Osteoblast (primary cell): ENCODE data around the gene SHROOM3. TPM values are rescaled to one million over a fixed set of nuclear protein-coding genes. Genes with fewer than 3 reads are reported as not detected.

Experiments used
- DNase-seq: peaks from one replicate; pipeline ENCODE4 v3.0.0; 2011; ENCODE audit warnings: low spot score, mixed read lengths; ENCODE audit not compliant: insufficient read length; ENCODE audit errors: missing footprints
- H2AFZ ChIP-seq: 2 replicates; pipeline ENCODE4 v1.6.0; 2011; ENCODE audit warnings: mild to moderate bottlenecking, low read length
- H3K27ac ChIP-seq: 2 replicates; pipeline ENCODE4 v1.5.1; 2011; ENCODE audit warnings: mild to moderate bottlenecking, low read depth, low read length, moderate library complexity
- H3K27me3 ChIP-seq: 2 replicates; pipeline ENCODE4 v1.6.0; 2012; ENCODE audit warnings: mild to moderate bottlenecking, control low read depth, inconsistent platforms, low read length, moderate library complexity; ENCODE audit not compliant: insufficient read depth
- H3K36me3 ChIP-seq: 2 replicates; pipeline ENCODE4 v1.5.1; 2011; ENCODE audit warnings: mild to moderate bottlenecking, low read length, control low read depth, moderate library complexity; ENCODE audit not compliant: insufficient read depth
- H3K4me1 ChIP-seq: 2 replicates; pipeline ENCODE4 v1.5.1; 2011; ENCODE audit warnings: mild to moderate bottlenecking, low read length, control low read depth, moderate library complexity; ENCODE audit not compliant: insufficient read depth
- H3K4me2 ChIP-seq: 2 replicates; pipeline ENCODE4 v1.6.0; 2011; ENCODE audit warnings: mild to moderate bottlenecking, low read length; ENCODE audit not compliant: insufficient read depth
- H3K4me3 ChIP-seq: fragments of 200-600 bp; sonication (generic); 3 replicates; pipeline ENCODE4 v1.5.1; 2012; ENCODE audit warnings: mild to moderate bottlenecking, low read length, inconsistent platforms; ENCODE audit not compliant: insufficient read depth
- H3K79me2 ChIP-seq: 2 replicates; pipeline ENCODE4 v1.6.0; 2012; ENCODE audit warnings: mild to moderate bottlenecking, low read length, control low read depth, inconsistent platforms; ENCODE audit not compliant: insufficient read depth
- H3K9me3 ChIP-seq: 2 replicates; pipeline ENCODE4 v1.5.1; 2011; ENCODE audit warnings: low read depth, low read length, control low read depth
- H4K20me1 ChIP-seq: 2 replicates; pipeline ENCODE4 v1.6.0; 2012; ENCODE audit warnings: mild to moderate bottlenecking, low read length, control low read depth; ENCODE audit not compliant: insufficient read depth
- total RNA-seq: library from RNA; depleted of rRNA; stranded (reverse); fragments of >200 nt; gene quantifications from 2 replicates; pipeline ENCODE4 v1.2.3, GENCODE V29; 2012
- TF ChIP-seq, protein P1 (sequence below): IDR thresholded peaks from 2 replicates; pipeline ENCODE4 v1.5.1; 2011; ENCODE audit warnings: mild to moderate bottlenecking, low read depth, low read length, moderate library complexity; ENCODE audit errors: extremely low read depth

SHROOM3 gene
- total RNA-seq, 1 donor, result 9.8 TPM

- H3K4me2 ChIP-seq, result no peak overlapping the region
- H3K4me3 ChIP-seq, result no peak overlapping the region
- TF ChIP-seq, protein P1, sequence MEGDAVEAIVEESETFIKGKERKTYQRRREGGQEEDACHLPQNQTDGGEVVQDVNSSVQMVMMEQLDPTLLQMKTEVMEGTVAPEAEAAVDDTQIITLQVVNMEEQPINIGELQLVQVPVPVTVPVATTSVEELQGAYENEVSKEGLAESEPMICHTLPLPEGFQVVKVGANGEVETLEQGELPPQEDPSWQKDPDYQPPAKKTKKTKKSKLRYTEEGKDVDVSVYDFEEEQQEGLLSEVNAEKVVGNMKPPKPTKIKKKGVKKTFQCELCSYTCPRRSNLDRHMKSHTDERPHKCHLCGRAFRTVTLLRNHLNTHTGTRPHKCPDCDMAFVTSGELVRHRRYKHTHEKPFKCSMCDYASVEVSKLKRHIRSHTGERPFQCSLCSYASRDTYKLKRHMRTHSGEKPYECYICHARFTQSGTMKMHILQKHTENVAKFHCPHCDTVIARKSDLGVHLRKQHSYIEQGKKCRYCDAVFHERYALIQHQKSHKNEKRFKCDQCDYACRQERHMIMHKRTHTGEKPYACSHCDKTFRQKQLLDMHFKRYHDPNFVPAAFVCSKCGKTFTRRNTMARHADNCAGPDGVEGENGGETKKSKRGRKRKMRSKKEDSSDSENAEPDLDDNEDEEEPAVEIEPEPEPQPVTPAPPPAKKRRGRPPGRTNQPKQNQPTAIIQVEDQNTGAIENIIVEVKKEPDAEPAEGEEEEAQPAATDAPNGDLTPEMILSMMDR, result no peak
- no peaks in the 10 kb centered on the region for H3K36me3 ChIP-seq
- no peaks in the 10 kb centered on the region for H4K20me1 ChIP-seq
- H3K27ac ChIP-seq, result no peak overlapping the region
- H2AFZ ChIP-seq, result no peak overlapping the region
- no peaks in the 10 kb centered on the region for H3K79me2 ChIP-seq
- H3K4me1 ChIP-seq, result peaks cover 22% of the 10 kb centered on the region
- no peaks in the 10 kb centered on the region for H3K27me3 ChIP-seq
- H3K9me3 ChIP-seq, result no peaks in the 10 kb centered on the region
- no peak for DNase-seq
These were observed 371.7 kb downstream of the SHROOM3 start for GRCh38 chr4:76806757-76807156.

- no peak overlapping the region for H3K4me2 ChIP-seq
- DNase-seq, result peak; percentile 55
- no peaks in the 10 kb centered on the region for H4K20me1 ChIP-seq
- H3K27me3 ChIP-seq, result no peaks in the 10 kb centered on the region
- H3K27ac ChIP-seq, result peak overlapping the region; percentile 20
- no peaks in the 10 kb centered on the region for H3K9me3 ChIP-seq
- TF ChIP-seq, protein P1, result no peak
- H3K36me3 ChIP-seq, result no peaks in the 10 kb centered on the region
- no peak overlapping the region for H3K4me3 ChIP-seq
- no peak overlapping the region for H2AFZ ChIP-seq
- H3K79me2 ChIP-seq, result no peaks in the 10 kb centered on the region
- peaks cover 18% of the 10 kb centered on the region for H3K4me1 ChIP-seq
These were observed 374.7 kb downstream of the SHROOM3 start for GRCh38 chr4:76809594-76810305.

DNA sequence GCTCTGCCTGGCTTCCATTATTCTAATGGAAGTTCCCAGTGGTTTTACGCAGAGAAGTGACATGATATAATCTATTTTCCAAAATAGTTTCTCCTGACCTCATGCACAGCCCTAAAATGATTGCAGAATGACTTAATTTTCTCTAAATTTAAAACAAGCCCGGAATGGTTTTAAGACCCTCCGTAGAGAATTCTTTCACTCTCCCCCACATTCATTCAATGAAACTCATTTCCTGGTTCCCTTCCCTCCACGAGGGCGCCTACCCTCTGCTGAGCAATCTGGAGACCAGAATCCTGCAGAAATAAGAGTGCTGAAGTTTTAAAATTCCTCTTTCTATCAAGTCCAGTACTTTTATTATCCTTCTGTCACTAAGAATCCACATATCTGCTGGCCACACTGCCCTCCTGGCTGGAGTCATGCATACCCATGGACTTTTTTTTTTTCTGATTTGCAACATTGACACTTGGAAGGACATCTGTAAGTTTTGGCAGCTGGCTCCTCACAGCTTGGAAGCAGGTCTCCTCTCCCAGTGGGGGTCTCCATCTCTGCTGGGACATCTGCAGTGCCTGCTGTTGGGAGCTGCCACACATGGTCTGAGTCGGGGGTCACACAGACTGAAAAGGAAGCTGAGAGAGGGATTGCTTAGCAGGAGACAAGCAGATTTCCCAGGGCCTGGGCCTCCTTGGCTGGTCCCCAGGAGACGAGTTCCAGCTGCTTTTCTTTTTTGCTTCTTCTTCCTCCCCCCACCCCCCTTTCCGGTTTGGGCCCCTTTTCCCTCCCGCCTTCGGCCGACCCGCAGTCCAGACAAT is 376.8 kb downstream of the SHROOM3 start:
- Histone ChIP-seq H3K27me3 (no peaks in the 10 kb centered on the region), H3K27ac (peak overlapping the region; percentile 47), H3K9me3 (no peaks in the 10 kb centered on the region), H3K36me3 (no peaks in the 10 kb centered on the region), H3K4me3 (no peak overlapping the region), H3K79me2 (no peaks in the 10 kb centered on the region), H4K20me1 (no peaks in the 10 kb centered on the region), H3K4me1 (peaks cover 18% of the 10 kb centered on the region), H2AFZ (peak overlapping the region; percentile 67), H3K4me2 (peak overlapping the region; percentile 20)
- TF ChIP-seq, protein P1, result no peak
- peak; percentile 55 for DNase-seq

DNA sequence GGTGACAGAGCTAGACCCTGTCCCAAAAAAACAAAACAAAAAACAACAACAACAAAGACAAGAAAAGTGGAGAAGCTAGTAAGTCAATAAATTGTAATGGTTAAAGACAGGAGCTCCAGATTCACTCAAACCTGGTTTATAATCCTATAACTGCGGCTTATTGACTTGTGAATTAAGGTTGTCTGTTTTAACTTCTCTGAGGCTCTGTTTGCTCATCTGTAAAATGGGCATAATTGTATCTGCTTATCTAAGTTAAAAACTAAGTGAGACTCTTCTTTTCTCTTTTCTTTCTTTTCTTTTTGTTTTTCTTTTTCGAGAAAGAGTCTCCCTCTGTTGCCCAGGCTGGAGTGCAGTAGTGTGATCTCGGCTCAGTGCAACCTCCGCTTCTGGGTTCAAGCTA is 378.0 kb downstream of the SHROOM3 start:
- Histone ChIP-seq H3K4me3 (no peak overlapping the region), H3K27ac (no peak overlapping the region), H3K4me2 (no peak overlapping the region), H3K9me3 (no peaks in the 10 kb centered on the region), H4K20me1 (no peaks in the 10 kb centered on the region), H2AFZ (no peak overlapping the region), H3K4me1 (peaks cover 18% of the 10 kb centered on the region), H3K36me3 (no peaks in the 10 kb centered on the region), H3K27me3 (no peaks in the 10 kb centered on the region), H3K79me2 (no peaks in the 10 kb centered on the region)
- DNase-seq, result no peak
- TF ChIP-seq, protein P1, result no peak
